CD4-positive, alpha-beta T cell (primary cell): ENCODE measurements around the gene ADAD2. TPM values are rescaled to one million over a fixed set of nuclear protein-coding genes. Genes with fewer than 3 reads are reported as not detected.

ENCODE experiments used
- ATAC-seq: fragments of 200-7000 bp; cut with Tn5 transposase; one replicate; pipeline ENCODE4 v1.10.0; 2022; ENCODE audit warnings: mild to moderate bottlenecking; ENCODE audit not compliant: poor library complexity
- CTCF ChIA-PET: fragments of 350-600 bp; sonication (Branson Sonifier 250); formaldehyde crosslinking; loops from one replicate; lab custom pipeline; 2021; ENCODE audit warnings: antibody characterized with exemption, inconsistent platforms; lab: Charles Lee
- POLR2A ChIA-PET: fragments of 350-600 bp; sonication (Branson Sonifier 250); formaldehyde crosslinking; loops from one replicate; lab custom pipeline; 2021; ENCODE audit warnings: antibody characterized with exemption, inconsistent platforms; lab: Charles Lee
- DNase-seq, 14 experiments: peaks; one replicate each; pipeline ENCODE4 v3.0.0-alpha.2; 2013 to 2020; ENCODE audit warnings: mixed read lengths in 2 of 14
- H3K27ac ChIP-seq, 2 donors: one replicate each; pipeline versions ENCODE4 v1.5.1 to v1.7.0; 2013; ENCODE audit warnings: low read length in 2 of 2, low read depth in 1 of 2, mild to moderate bottlenecking in 1 of 2
- H3K27me3 ChIP-seq, 2 experiments: 1 replicate in 1 of 2; 2 replicates in 1 of 2; pipeline versions ENCODE4 v1.6.1 to v1.7.0; 2013; ENCODE audit warnings: low read length in 2 of 2, control low read depth in 1 of 2, mild to moderate bottlenecking in 1 of 2, moderate library complexity in 1 of 2; ENCODE audit not compliant: insufficient read depth in 2 of 2, control insufficient read depth in 1 of 2
- H3K36me3 ChIP-seq: one replicate; pipeline ENCODE4 v1.6.1; 2013; ENCODE audit warnings: low read length, control low read depth; ENCODE audit not compliant: insufficient read depth
- H3K4me1 ChIP-seq: one replicate; pipeline ENCODE4 v1.6.1; 2013; ENCODE audit warnings: low read length, control low read depth; ENCODE audit not compliant: insufficient read depth
- H3K4me3 ChIP-seq: one replicate; pipeline ENCODE4 v1.5.1; 2013; ENCODE audit warnings: mild to moderate bottlenecking, low read length, moderate library complexity
- H3K9me3 ChIP-seq, 2 experiments: 1 replicate in 1 of 2; 2 replicates in 1 of 2; pipeline versions ENCODE4 v1.6.1 to v1.7.0; 2013; ENCODE audit warnings: low read length in 2 of 2, mild to moderate bottlenecking in 2 of 2, control low read depth in 1 of 2, moderate library complexity in 1 of 2; ENCODE audit not compliant: control insufficient read depth in 1 of 2, insufficient read depth in 1 of 2
- H3K27ac Mint-ChIP-seq: one replicate; pipeline ENCODE4 v1.8.0; 2020; ENCODE audit warnings: mixed read lengths
- H3K27me3 Mint-ChIP-seq: one replicate; pipeline ENCODE4 v1.8.0; 2021; ENCODE audit warnings: mixed read lengths
- H3K36me3 Mint-ChIP-seq: one replicate; pipeline ENCODE4 v1.8.0; 2021; ENCODE audit warnings: low read depth, mixed read lengths
- H3K4me1 Mint-ChIP-seq: one replicate; pipeline ENCODE4 v1.8.0; 2021; ENCODE audit warnings: low read depth, mixed read lengths
- H3K4me3 Mint-ChIP-seq: one replicate; pipeline ENCODE4 v1.8.0; 2020; ENCODE audit warnings: mild to moderate bottlenecking, mixed read lengths
- H3K9me3 Mint-ChIP-seq: one replicate; pipeline ENCODE4 v1.8.0; 2020; ENCODE audit warnings: mixed read lengths
- intact Hi-C, 2 experiments: fragments of 100-400 bp; cut with DNase I in 1 of 2; cut with micrococcal nuclease in 1 of 2; formaldehyde crosslinking; loops; one replicate each; pipeline versions ENCODE4 v1.15.1 to v1.9.0; 2023 to 2025; cut with DNase I, micrococcal nuclease
- total RNA-seq, 174 experiments: library from RNA in 2 of 174; stranded (reverse) in 2 of 174; gene quantifications; one replicate each; pipeline ENCODE4 v1.2.3 and lab custom pipeline; 2021 to 2026
- TF ChIP-seq, protein P1 (sequence below): fragments of 200-600 bp; IDR thresholded peaks from one replicate; pipeline ENCODE4 v1.8.0; 2022; ENCODE audit warnings: antibody characterized with exemption, mild to moderate bottlenecking

ADAD2 gene
- total RNA-seq, 2 experiments from 2014 or later: 0.59 TPM; not detected in 1

DNA sequence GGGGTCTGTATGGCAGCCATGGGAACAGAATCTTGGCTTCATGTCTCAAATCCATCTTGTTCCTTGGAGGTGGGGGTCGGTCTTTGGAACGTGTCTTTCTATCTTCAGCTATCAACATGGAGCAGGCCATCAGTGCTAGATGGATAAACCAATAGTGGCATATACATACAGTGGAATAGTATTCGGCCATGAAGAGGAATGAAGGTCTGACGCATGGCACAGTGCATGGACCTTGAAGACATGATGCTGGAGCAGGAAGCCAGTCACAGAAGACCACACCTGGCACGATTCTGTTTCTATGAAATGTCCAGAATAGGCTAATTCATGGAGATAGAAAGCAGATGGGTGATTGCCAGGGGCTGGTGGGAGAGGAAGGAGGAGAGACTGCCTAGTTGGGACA, 41.1 kb downstream of the ADAD2 start:
- H3K9me3 Mint-ChIP-seq: no peaks in the 10 kb centered on the region
- POLR2A ChIA-PET: no interaction called here
- H3K27me3 Mint-ChIP-seq: peaks cover 26% of the 10 kb centered on the region

DNA sequence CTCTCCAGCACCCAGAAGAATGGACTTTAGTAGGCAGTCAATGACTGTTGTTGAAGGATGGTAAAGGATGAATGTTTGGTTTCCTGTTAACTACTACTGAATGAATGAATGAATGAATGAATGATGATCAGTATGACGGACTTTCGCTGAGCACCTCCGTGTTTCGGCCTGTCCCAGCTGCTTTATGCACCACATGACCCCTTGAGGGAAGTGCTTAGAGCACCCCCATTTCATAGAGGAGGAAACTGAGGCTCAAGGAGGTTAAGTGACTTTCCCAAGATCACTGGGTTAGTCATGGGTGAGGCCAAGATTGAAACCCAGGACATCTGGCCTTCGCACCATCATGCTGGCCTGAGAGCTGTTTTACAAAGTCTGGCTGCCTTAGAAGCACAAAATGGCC, 42.0 kb downstream of the ADAD2 start:
- no peak for ATAC-seq
- H3K36me3 ChIP-seq: no peaks in the 10 kb centered on the region
- no peaks in the 10 kb centered on the region for H3K9me3 ChIP-seq
- Mint-ChIP-seq H3K4me3 (no peak overlapping the region), H3K4me1 (no peaks in the 10 kb centered on the region), H3K36me3 (no peaks in the 10 kb centered on the region), H3K27ac (no peak overlapping the region), H3K9me3 (no peaks in the 10 kb centered on the region), H3K27me3 (peaks cover 30% of the 10 kb centered on the region)
- DNase-seq: no peak
- TF ChIP-seq, protein P1, sequence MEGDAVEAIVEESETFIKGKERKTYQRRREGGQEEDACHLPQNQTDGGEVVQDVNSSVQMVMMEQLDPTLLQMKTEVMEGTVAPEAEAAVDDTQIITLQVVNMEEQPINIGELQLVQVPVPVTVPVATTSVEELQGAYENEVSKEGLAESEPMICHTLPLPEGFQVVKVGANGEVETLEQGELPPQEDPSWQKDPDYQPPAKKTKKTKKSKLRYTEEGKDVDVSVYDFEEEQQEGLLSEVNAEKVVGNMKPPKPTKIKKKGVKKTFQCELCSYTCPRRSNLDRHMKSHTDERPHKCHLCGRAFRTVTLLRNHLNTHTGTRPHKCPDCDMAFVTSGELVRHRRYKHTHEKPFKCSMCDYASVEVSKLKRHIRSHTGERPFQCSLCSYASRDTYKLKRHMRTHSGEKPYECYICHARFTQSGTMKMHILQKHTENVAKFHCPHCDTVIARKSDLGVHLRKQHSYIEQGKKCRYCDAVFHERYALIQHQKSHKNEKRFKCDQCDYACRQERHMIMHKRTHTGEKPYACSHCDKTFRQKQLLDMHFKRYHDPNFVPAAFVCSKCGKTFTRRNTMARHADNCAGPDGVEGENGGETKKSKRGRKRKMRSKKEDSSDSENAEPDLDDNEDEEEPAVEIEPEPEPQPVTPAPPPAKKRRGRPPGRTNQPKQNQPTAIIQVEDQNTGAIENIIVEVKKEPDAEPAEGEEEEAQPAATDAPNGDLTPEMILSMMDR: no peak
- intact Hi-C loops: no loop called here
- peaks cover 0 to 3% of the 10 kb centered on the region in 2 experiments for H3K27me3 ChIP-seq
- H3K4me3 ChIP-seq: no peak overlapping the region
- POLR2A ChIA-PET: no interaction called here
- CTCF ChIA-PET: interaction anchor here (0.6 kb wide), 1 partner anchor 719 kb away, joined by 3 read pairs; no protein-coding TSS in a partner anchor
- H3K27ac ChIP-seq: no peak overlapping the region
- H3K4me1 ChIP-seq: no peaks in the 10 kb centered on the region

More for the DNA sequence above, 41.1 kb downstream of the ADAD2 start:
- ATAC-seq: no peak
- no peak overlapping the region for H3K4me3 ChIP-seq
- H3K9me3 ChIP-seq: no peaks in the 10 kb centered on the region
- H3K4me1 ChIP-seq: no peaks in the 10 kb centered on the region
- H3K27ac ChIP-seq: no peak overlapping the region
- no peak for DNase-seq
- TF ChIP-seq, protein P1: no peak
- Mint-ChIP-seq H3K36me3 (no peaks in the 10 kb centered on the region), H3K4me1 (no peaks in the 10 kb centered on the region), H3K4me3 (no peak overlapping the region), H3K27ac (no peak overlapping the region)
- H3K36me3 ChIP-seq: no peaks in the 10 kb centered on the region
- intact Hi-C loops: no loop called here
- CTCF ChIA-PET: interaction anchor here (0.6 kb wide), 1 partner anchor 720 kb away, joined by 3 read pairs; no protein-coding TSS in a partner anchor
- peaks cover 0 to 3% of the 10 kb centered on the region in 2 experiments for H3K27me3 ChIP-seq

DNA sequence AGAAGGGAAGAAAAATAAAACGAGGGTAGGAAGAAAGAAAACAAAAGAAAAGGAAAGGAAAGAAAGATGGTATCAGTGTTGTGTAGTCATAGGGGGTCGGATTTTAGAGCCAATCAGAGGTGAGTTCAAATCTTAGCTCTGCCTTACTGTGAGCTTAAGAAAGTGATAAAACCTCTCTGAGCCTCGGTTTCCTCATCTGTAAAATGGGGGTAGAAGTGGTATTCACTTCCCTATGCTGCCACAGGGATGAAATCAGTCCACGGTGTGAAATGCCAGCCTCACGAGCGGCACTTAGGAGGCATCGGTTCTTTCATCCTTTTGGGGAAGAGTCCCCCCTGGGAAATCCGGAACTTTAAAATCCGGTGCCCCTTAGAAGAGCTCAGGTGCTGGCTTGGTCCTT, 42.8 kb downstream of the ADAD2 start:
- intact Hi-C loops: no loop called here
- Histone ChIP-seq H3K9me3 (no peaks in the 10 kb centered on the region), H3K4me1 (no peaks in the 10 kb centered on the region), H3K4me3 (no peak overlapping the region), H3K27ac (no peak overlapping the region), H3K36me3 (no peaks in the 10 kb centered on the region), H3K27me3 (peaks cover 0 to 3% of the 10 kb centered on the region in 2 experiments)
- TF ChIP-seq, protein P1: no peak
- ChIA-PET CTCF (no interaction called here), POLR2A (no interaction called here)
- Mint-ChIP-seq H3K9me3 (no peaks in the 10 kb centered on the region), H3K27me3 (peaks cover 31% of the 10 kb centered on the region), H3K36me3 (no peaks in the 10 kb centered on the region), H3K27ac (no peak overlapping the region), H3K4me1 (no peaks in the 10 kb centered on the region), H3K4me3 (no peak overlapping the region)
- DNase-seq (no peak), ATAC-seq (no peak)
